Gastroesophageal sphincter (tissue), 4 donors: ENCODE results near the gene LY6G5C. TPM values are rescaled to one million over a fixed set of nuclear protein-coding genes. Genes with fewer than 3 reads are reported as not detected.

Source experiments
- ATAC-seq: fragments of 150-250 bp; one replicate; pipeline ENCODE4 v1.9.1; 2016; ENCODE audit warnings: mild to moderate bottlenecking, moderate library complexity
- H3K27ac ChIP-seq, 4 donors: fragments of 200-600 bp; sonication (generic) in 3 of 4; 1 replicate in 3 of 4; 2 replicates in 1 of 4; pipeline ENCODE4 v1.5.1; 2016 to 2019
- H3K27me3 ChIP-seq: fragments of 200-600 bp; sonication (generic); one replicate; pipeline ENCODE4 v1.5.1; 2019
- H3K36me3 ChIP-seq, 2 donors: fragments of 200-600 bp; sonication (generic); one replicate each; pipeline ENCODE4 v1.5.1; 2019; ENCODE audit warnings: control low read depth in 1 of 2
- H3K4me1 ChIP-seq, 3 donors: fragments of 200-600 bp; sonication (generic); 1 replicate in 2 of 3; 2 replicates in 1 of 3; pipeline ENCODE4 v1.5.1; 2016 to 2019; ENCODE audit warnings: control low read depth in 2 of 3
- H3K4me3 ChIP-seq, 2 donors: fragments of 200-600 bp; sonication (generic); one replicate each; pipeline ENCODE4 v1.5.1; 2019; ENCODE audit warnings: mild to moderate bottlenecking in 1 of 2, moderate library complexity in 1 of 2
- H3K9me3 ChIP-seq, 3 donors: fragments of 200-600 bp; sonication (generic); one replicate each; pipeline ENCODE4 v1.5.1; 2017 to 2019; ENCODE audit warnings: control low read depth in 2 of 3
- CTCF ChIP-seq, 4 experiments: fragments of 200-600 bp in 2 of 4; fragments of 450-650 bp in 2 of 4; sonication (generic) in 1 of 4; IDR thresholded peaks; one replicate each; pipeline ENCODE4 v1.5.1; 2017 to 2019; ENCODE audit warnings: antibody characterized with exemption in 4 of 4, mild to moderate bottlenecking in 2 of 4, moderate library complexity in 2 of 4
- EP300 ChIP-seq: sonication (generic); formaldehyde crosslinking; IDR thresholded peaks from one replicate; pipeline ENCODE4 v1.6.1; 2017; ENCODE audit warnings: antibody characterized with exemption, mild to moderate bottlenecking
- POLR2A ChIP-seq, 2 donors: fragments of 450-650 bp; IDR thresholded peaks; one replicate each; pipeline ENCODE4 v1.6.1; 2017; ENCODE audit warnings: antibody characterized with exemption in 2 of 2, mild to moderate bottlenecking in 2 of 2, moderate library complexity in 1 of 2
- POLR2AphosphoS5 ChIP-seq: sonication (generic); formaldehyde crosslinking; IDR thresholded peaks from one replicate; pipeline ENCODE4 v1.6.1; 2017; ENCODE audit warnings: antibody characterized with exemption
- WGBS, 2 donors: methylation state at CpG; one replicate each; pipeline ENCODE4 v1.1.5; 2018; ENCODE audit warnings: low coverage in 1 of 2; 5-methylcytosine and 5-hydroxymethylcytosine counted together
- total RNA-seq, 4 donors: library from RNA; depleted of rRNA; stranded (reverse); fragments of >200 nt; gene quantifications; one replicate each; pipeline ENCODE4 v1.1.0, GENCODE V29; 2016

Gene LY6G5C
- total RNA-seq, 4 donors from 2014 or later = 0.94 to 1.9 TPM; not detected in 2

DNA sequence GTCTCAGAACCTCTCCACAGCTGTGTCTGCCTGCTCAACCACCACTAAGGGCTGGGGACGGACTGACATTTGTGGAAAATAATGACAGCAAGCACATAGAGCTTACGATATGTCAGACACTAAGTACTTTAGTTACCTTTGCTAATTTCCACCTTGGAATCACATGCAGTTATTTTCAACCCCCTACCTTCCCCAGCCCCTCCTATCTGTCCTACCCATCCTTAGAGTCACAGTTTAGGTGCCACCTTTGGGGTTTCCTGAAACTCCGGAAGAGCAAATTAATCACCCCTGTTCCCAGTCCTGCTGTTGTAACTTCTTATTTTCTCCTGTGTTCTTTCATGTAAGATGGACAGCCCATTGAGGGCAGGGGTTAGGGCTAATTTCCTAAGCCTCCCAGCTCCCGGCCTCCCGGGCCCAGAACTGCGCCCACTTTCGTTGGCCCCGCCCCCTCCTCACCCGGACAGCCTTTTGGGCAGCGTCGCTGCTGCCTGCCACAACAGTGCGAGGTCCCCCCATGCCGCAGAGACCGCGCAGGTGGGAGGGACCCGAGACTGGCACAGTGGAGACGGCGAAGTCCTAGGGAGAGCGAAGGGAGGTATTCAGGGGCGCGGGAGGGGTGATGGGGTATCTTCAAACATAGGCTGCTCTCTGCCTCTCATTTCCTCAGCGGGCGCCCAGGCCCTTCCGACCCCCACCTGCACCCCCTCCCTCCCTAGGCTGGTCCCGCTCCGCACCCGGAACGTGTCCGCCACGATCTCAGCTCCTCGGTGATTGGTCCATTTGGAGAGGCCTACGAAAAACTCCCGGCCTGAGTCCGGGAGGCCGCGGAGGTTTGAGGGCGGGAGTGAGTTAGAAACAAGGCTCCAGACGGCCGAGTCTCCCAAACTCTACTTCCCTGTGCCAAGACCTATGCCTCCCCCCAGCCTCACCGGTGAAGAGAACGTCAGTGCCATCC lies 47.1 kb upstream of the LY6G5C start:
- TF ChIP-seq POLR2AphosphoS5 (no peak), EP300 (no peak), CTCF (IDR thresholded peaks at IDR 0.05) (no peak), POLR2A (IDR thresholded peaks at IDR 0.05) (no peak)
- no peaks in the 10 kb centered on the region for H3K9me3 ChIP-seq
- H3K4me3 ChIP-seq = peak overlapping the region; percentile 80 to 92
- H3K4me1 ChIP-seq = peaks cover 0 to 55% (median 20%) of the 10 kb centered on the region in 3 donors
- WGBS, 2 donors = 47 to 100% methylated on average over 1 to 8 of the region's 41 CpGs
- peaks cover 0 to 59% of the 10 kb centered on the region in 2 donors for H3K36me3 ChIP-seq
- no peaks in the 10 kb centered on the region for H3K27me3 ChIP-seq
- ATAC-seq = no peak
- H3K27ac ChIP-seq = peak overlapping the region; percentile 8 to 99 (median 96)

DNA sequence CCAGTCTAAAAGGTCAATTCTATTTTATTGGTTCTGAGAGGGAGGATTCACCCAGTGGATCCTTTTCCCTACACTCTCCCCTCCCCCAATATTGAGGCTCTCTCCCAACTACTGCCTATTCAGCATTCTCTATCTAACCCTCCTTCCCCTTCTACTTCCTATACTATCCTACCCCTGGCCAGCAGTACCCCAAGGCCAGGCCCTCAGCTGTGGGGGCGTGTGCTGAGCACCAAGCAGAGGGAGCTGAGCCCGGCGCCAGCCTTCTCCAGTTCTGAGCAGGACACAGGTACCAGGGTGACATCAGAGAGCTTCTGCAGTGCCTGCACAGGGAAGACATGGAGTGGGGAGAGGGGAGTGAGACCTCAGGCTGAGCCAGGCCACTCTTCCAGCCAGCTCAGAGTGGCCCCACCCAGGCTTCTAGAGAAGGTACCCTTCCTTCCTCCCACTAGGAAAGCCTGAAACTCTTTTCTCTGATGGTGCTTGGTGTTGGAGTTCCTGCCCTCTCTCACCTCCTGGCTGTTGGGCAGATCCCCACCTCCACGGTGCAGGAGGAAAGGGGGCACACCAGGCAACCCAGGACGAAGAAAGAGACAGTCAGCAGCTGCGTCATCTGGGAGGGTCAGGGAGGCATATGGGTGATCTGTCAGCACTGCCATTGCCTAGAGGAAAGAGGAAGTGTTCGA lies 46.3 kb upstream of the LY6G5C start:
- peak overlapping the region in 1 of 2 donors; percentile 80 for H3K4me3 ChIP-seq
- peak overlapping the region in 3 of 4 donors; percentile 94 to 99 (median 98) for H3K27ac ChIP-seq
- H3K9me3 ChIP-seq = no peaks in the 10 kb centered on the region
- TF ChIP-seq POLR2AphosphoS5 = no peak
- TF ChIP-seq EP300 = no peak
- TF ChIP-seq POLR2A (IDR thresholded peaks at IDR 0.05) = no peak
- no peak for TF ChIP-seq CTCF (IDR thresholded peaks at IDR 0.05)
- peaks cover 0 to 47% (median 20%) of the 10 kb centered on the region in 3 donors for H3K4me1 ChIP-seq
- no peaks in the 10 kb centered on the region for H3K27me3 ChIP-seq
- WGBS, 2 donors = 60% methylated on average over 2 of the region's 7 CpGs; no CpG with 5 or more reads in 1 of the 2 donors
- peaks cover 0 to 50% of the 10 kb centered on the region in 2 donors for H3K36me3 ChIP-seq
- no peak for ATAC-seq

DNA sequence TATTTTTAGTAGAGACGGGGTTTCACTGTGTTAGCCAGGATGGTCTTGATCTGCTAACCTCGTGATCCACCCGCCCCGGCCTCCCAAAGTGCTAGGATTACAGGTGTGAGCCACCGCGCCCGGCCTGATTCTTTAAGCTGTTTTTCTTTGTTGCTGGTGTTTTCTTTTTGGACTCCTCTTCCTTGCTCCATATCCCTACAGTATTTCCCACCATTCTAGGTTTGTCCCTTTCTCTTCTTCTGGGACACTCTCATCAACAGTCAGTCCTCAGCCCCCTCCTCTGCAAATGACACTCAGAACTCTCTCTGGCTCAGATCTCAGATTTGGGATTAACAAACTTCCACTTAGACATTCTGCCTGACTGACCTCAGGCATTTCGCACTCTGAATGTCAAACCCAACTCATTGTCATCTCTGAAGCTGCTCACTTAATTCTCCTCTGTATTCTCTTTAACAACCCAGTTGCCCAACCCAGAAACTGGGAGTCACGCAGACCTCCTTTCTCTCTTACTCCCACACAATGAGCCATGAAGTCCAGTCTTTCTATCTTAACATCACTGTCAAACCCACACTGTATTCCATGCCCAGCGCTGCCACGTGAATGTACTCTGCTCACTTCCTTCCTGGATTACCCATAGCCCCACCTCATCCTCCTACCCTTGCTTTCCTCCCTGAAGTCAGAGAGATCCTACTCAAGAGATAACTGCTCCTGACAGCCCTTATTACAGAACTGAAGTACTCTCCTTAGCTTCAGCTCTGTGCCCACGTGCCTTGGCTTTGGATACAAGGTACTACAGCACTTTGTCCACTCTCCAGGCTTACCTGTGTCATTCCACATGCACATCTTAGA lies 44.9 kb upstream of the LY6G5C start:
- no peak for TF ChIP-seq POLR2AphosphoS5
- TF ChIP-seq CTCF (IDR thresholded peaks at IDR 0.05) = no peak
- TF ChIP-seq EP300 = no peak
- TF ChIP-seq POLR2A (IDR thresholded peaks at IDR 0.05) = no peak
- ATAC-seq = no peak
- no peak overlapping the region for H3K4me3 ChIP-seq
- peaks cover 0 to 34% (median 18%) of the 10 kb centered on the region in 3 donors for H3K4me1 ChIP-seq
- 75 to 85% methylated on average over 6 to 9 of the region's 12 CpGs for WGBS, 2 donors
- no peaks in the 10 kb centered on the region for H3K9me3 ChIP-seq
- H3K27me3 ChIP-seq = no peaks in the 10 kb centered on the region
- peak overlapping the region in 1 of 4 donors; percentile 98 for H3K27ac ChIP-seq
- peaks cover 0 to 36% of the 10 kb centered on the region in 2 donors for H3K36me3 ChIP-seq

GRCh38 chr6:31723980-31724691 lies 43.3 kb upstream of the LY6G5C start:
- WGBS, 2 donors = 88 to 92% methylated on average over 12 to 13 of the region's 25 CpGs
- ATAC-seq = no peak
- Histone ChIP-seq H3K27ac (no peak overlapping the region), H3K4me1 (peaks cover 0 to 28% (median 14%) of the 10 kb centered on the region in 3 donors), H3K36me3 (peaks cover 0 to 34% of the 10 kb centered on the region in 2 donors), H3K9me3 (no peaks in the 10 kb centered on the region), H3K4me3 (no peak overlapping the region), H3K27me3 (no peaks in the 10 kb centered on the region)
- TF ChIP-seq CTCF (IDR thresholded peaks at IDR 0.05) = no peak
- no peak for TF ChIP-seq EP300
- no peak for TF ChIP-seq POLR2A (IDR thresholded peaks at IDR 0.05)
- TF ChIP-seq POLR2AphosphoS5 = no peak
